ENCODE measurements around the gene DNAJB8.
A peak's percentile ranks its signal among the peaks of the same experiment; 100 is the strongest.

DNA sequence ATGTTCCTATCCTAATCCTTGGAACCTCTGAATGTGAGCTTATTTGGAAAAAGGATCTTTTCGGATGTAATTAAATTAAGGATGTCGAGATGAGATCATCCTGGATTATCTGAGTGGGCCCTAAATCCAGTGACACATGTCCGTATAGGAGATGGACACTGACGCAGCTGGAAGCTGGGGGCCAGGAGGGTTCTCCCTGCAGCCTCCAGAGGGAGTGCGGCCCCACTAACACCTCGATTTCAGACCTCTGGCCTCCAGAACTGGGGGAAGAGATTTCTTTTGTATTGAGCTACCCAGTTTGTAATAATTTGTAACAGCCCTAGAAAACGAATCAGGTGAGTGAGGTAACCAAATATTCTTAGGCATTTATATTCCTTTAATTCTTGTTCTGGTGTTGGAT lies 2.5 kb downstream of the DNAJB8 start:
- TF ChIP-seq, protein P1, sequence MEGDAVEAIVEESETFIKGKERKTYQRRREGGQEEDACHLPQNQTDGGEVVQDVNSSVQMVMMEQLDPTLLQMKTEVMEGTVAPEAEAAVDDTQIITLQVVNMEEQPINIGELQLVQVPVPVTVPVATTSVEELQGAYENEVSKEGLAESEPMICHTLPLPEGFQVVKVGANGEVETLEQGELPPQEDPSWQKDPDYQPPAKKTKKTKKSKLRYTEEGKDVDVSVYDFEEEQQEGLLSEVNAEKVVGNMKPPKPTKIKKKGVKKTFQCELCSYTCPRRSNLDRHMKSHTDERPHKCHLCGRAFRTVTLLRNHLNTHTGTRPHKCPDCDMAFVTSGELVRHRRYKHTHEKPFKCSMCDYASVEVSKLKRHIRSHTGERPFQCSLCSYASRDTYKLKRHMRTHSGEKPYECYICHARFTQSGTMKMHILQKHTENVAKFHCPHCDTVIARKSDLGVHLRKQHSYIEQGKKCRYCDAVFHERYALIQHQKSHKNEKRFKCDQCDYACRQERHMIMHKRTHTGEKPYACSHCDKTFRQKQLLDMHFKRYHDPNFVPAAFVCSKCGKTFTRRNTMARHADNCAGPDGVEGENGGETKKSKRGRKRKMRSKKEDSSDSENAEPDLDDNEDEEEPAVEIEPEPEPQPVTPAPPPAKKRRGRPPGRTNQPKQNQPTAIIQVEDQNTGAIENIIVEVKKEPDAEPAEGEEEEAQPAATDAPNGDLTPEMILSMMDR (IDR thresholded peaks at IDR 0.05): peak; percentile 27 to 60 (median 38)
- TF ChIP-seq POLR2A (IDR thresholded peaks at IDR 0.05): no peak
